GM12878 (cell line): ENCODE data around the gene ZNF777. TPM values are rescaled to one million over a fixed set of nuclear protein-coding genes. Genes with fewer than 3 reads are reported as not detected.
A peak's percentile ranks its signal among the peaks of the same experiment; 100 is the strongest.

ENCODE experiments used
- ATAC-seq: fragments of 200-7000 bp; cut with Tn5 transposase; 3 replicates; pipeline ENCODE4 v1.9.1; 2020; ENCODE audit warnings: mild to moderate bottlenecking, moderate library complexity
- BruUV-seq: library from RNA; stranded (reverse); fragments of 400-500 nt; replicated peaks from 2 replicates; lab custom pipeline; 2021; lab: Mats Ljungman, UMichigan
- CTCF ChIA-PET: fragments of 300-600 bp; sonication (Branson Sonifier 250); formaldehyde crosslinking; extraction: SDS; loops from one replicate; lab custom pipeline; 2021; ENCODE audit warnings: inconsistent platforms; lab: Yijun Ruan, JAX
- POLR2A ChIA-PET: fragments of 350-600 bp; formaldehyde crosslinking; extraction: SDS; loops from one replicate; lab custom pipeline; 2021; ENCODE audit warnings: inconsistent platforms; lab: Charles Lee
- RAD21 ChIA-PET: fragments of 300-600 bp; sonication (Branson Sonifier 250); formaldehyde crosslinking; loops from one replicate; lab custom pipeline; 2023; ENCODE audit warnings: antibody characterized with exemption; ENCODE audit not compliant: unreplicated experiment; lab: Charles Lee
- SMC1A ChIA-PET: fragments of 300-600 bp; sonication (Branson Sonifier 250); formaldehyde crosslinking; loops from one replicate; lab custom pipeline; 2023; ENCODE audit not compliant: unreplicated experiment, uncharacterized antibody; lab: Charles Lee
- DNase-seq: peaks from one replicate; pipeline ENCODE4 v3.0.0-alpha.2; 2011; ENCODE audit warnings: low read depth, low spot score
- FAIRE-seq: peaks from 3 replicates; lab custom pipeline; 2011; peaks lifted over from hg19 to GRCh38; lab: Jason Lieb, UNC
- H2AFZ ChIP-seq: 2 replicates; pipeline ENCODE4 v1.6.0; 2011; ENCODE audit warnings: low read depth, low read length, control low read depth; ENCODE audit not compliant: control insufficient read depth
- H3K27ac ChIP-seq: 2 replicates; pipeline ENCODE4 v1.5.1; 2011; ENCODE audit warnings: control low read depth; ENCODE audit not compliant: control insufficient read depth, insufficient read depth
- H3K27me3 ChIP-seq, 2 experiments: replicated peaks in 1 of 2; 2 replicates each; pipeline versions ENCODE4 v1.6.0 to v1.6.1; 2011; ENCODE audit warnings: low read length in 1 of 2; ENCODE audit not compliant: control insufficient read depth in 2 of 2, insufficient read depth in 2 of 2
- H3K36me3 ChIP-seq, 2 experiments: 2 replicates each; pipeline ENCODE4 v1.5.1; 2011; ENCODE audit warnings: low read length in 1 of 2; ENCODE audit not compliant: control insufficient read depth in 2 of 2, insufficient read depth in 2 of 2
- H3K4me1 ChIP-seq: 2 replicates; pipeline ENCODE4 v1.6.1; 2011; ENCODE audit warnings: mild to moderate bottlenecking, low read length, moderate library complexity, mixed read lengths; ENCODE audit not compliant: control insufficient read depth, insufficient read depth
- H3K4me2 ChIP-seq: 2 replicates; pipeline ENCODE4 v1.6.0; 2011; ENCODE audit warnings: control low read depth; ENCODE audit not compliant: control insufficient read depth, insufficient read depth
- H3K4me3 ChIP-seq: fragments of 200-600 bp; sonication (generic); 2 replicates; pipeline ENCODE4 v1.5.1; 2016
- H3K79me2 ChIP-seq: 2 replicates; pipeline ENCODE4 v1.6.0; 2011; ENCODE audit warnings: low read length; ENCODE audit not compliant: control insufficient read depth, insufficient read depth
- H3K9ac ChIP-seq: 2 replicates; pipeline ENCODE4 v1.8.0; 2011; ENCODE audit warnings: low read length, control low read depth, mixed read lengths; ENCODE audit not compliant: control insufficient read depth, insufficient read depth
- H3K9me3 ChIP-seq: replicated peaks from 3 replicates; pipeline ENCODE4 v1.5.1; 2011; ENCODE audit warnings: mild to moderate bottlenecking, low read length; ENCODE audit not compliant: control insufficient read depth, insufficient read depth
- H4K20me1 ChIP-seq: 2 replicates; pipeline ENCODE4 v1.6.0; 2011; ENCODE audit not compliant: control insufficient read depth, insufficient read depth
- RAD21 ChIP-seq: IDR thresholded peaks from 2 replicates; pipeline ENCODE4 v1.6.1; 2011; ENCODE audit warnings: mild to moderate bottlenecking, low read depth, low read length, moderate library complexity; ENCODE audit not compliant: insufficient read depth
- RAD51 ChIP-seq: fragments of 450-650 bp; IDR thresholded peaks from 2 replicates; pipeline ENCODE4 v1.6.1; 2016; ENCODE audit warnings: moderate library complexity, mild to moderate bottlenecking, inconsistent platforms
- WGBS: methylation state at CpG from one replicate; pipeline ENCODE4 v1.1.6; 2016; ENCODE audit warnings: low lambda C conversion rate; ENCODE audit not compliant: insufficient replicate concordance, insufficient coverage; ENCODE audit errors: missing lambda C conversion rate; 5-methylcytosine and 5-hydroxymethylcytosine counted together
- in situ Hi-C: fragments of 300-500 bp; cut with MboI; formaldehyde crosslinking; loops from 9 replicates; pipeline ENCODE4 v1.14.3; 2018; ENCODE audit warnings: mixed read lengths
- intact Hi-C: fragments of 100-400 bp; cut with micrococcal nuclease; formaldehyde crosslinking; loops from one replicate; pipeline ENCODE4 v1.14.2; 2022; ENCODE audit not compliant: unreplicated experiment
- polyA plus RNA-seq, 11 experiments: library from polyadenylated mRNA; depleted of rRNA in 4 of 11; unstranded in 6 of 11; stranded (reverse) in 5 of 11; fragments of >200 nt; fragmentation: Nextera tagmentation in 4 of 11; fragmentation: Illumina TruSeq in 1 of 11; extraction: Ambion mirVana in 4 of 11; extraction: Trizol in 1 of 11; gene quantifications; 1 replicate in 1 of 11; 2 replicates in 10 of 11; pipeline versions ENCODE4 v1.2.1 to v1.2.3, GENCODE V29; 2011 to 2016; ENCODE audit warnings: inconsistent platforms in 2 of 11, missing spikeins in 2 of 11, low read depth in 1 of 11
- total RNA-seq, 4 experiments: library from RNA; depleted of rRNA in 3 of 4; stranded (reverse); fragments of >200 nt in 3 of 4; fragmentation: Illumina TruSeq in 1 of 4; extraction: Trizol in 1 of 4; gene quantifications; 2 replicates each; pipeline versions ENCODE4 v1.2.1 to v1.2.3, GENCODE V29; 2013 to 2021
- TF ChIP-seq, protein P1 (sequence below): IDR thresholded peaks from 2 replicates; pipeline ENCODE4 v1.6.1; 2011; ENCODE audit warnings: low read depth, low read length, improper control_type of control experiment, borderline replicate concordance

Gene ZNF777
- total and polyA plus RNA-seq, 10 of the 15 experiments (the other 5 are each of a cell fraction or from before 2014, with no cell fraction given), result 0.03 to 16.0 (median 3.7) TPM

DNA sequence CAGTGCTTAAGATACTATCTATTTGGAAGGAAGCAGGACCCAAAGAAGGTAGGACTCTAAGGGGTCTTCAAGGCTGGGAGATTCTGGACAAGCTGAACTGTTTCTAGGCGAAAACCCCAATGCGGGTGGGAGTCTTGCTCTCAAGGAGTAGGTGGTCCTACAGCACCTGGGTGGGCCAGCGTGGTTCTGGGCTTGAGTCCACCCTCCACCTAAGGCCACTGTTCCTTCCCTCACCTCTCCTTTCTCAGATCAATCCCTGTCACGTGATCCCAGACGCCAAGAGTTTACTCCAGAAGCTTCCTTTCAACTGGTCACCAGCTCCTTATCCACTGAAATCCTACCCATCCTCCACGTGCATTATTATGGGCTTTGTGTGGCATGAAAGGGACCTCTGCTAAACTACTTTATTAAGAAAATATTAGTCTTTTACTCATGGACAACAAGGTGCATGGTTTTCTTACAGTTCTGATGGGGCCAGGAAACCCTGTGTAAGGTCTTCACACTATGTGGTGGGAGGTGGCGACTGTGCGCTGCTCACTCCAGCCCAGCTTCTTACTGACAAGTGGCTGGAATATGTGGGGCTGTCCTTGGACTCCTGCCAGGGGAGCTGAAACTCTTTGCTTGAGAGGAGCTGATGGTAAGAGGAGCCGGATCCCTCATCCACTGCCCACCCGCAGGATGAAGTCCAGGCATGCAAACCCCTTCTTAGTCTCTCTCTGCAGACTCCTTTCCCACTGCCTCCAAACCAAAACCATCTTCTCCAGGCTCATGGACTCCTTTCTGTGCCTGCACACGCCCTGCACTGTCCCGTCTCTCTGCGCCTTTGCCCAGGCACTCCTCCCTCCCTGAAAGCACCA lies 35.2 kb upstream of the ZNF777 start:
- H3K27me3 ChIP-seq, result no peaks in the 10 kb centered on the region
- no TSS peak for BruUV-seq
- 79% methylated on average over 12 of the region's 13 CpGs for WGBS
- ATAC-seq (no peak), FAIRE-seq (no peak), DNase-seq (no peak)
- CTCF ChIA-PET, result interaction anchor here (0.6 to 1.4 kb wide), 9 partner anchors 28 to 211 kb away, joined by 3 to 5 read pairs (median 3); no protein-coding TSS in a partner anchor
- peaks cover 4 to 11% of the 10 kb centered on the region in 2 experiments; a peak in 3 of 4 replicates for H3K36me3 ChIP-seq
- RAD21 ChIA-PET, result interaction anchor here (0.7 to 1.3 kb wide), 3 partner anchors 38 to 167 kb away, joined by 3 to 4 read pairs (median 3); no protein-coding TSS in a partner anchor
- H4K20me1 ChIP-seq, result no peaks in the 10 kb centered on the region
- H3K4me2 ChIP-seq, result peak overlapping the region; percentile 54
- intact Hi-C loops (loop anchor here (2.0 to 5.0 kb wide), 5 partner anchors 35 to 184 kb away; partner anchors contain the start of gene ZNF777), in situ Hi-C loops (no loop called here)
- TF ChIP-seq, protein P1, sequence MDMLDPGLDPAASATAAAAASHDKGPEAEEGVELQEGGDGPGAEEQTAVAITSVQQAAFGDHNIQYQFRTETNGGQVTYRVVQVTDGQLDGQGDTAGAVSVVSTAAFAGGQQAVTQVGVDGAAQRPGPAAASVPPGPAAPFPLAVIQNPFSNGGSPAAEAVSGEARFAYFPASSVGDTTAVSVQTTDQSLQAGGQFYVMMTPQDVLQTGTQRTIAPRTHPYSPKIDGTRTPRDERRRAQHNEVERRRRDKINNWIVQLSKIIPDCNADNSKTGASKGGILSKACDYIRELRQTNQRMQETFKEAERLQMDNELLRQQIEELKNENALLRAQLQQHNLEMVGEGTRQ, result no peak
- TF ChIP-seq RAD51 (peak; percentile 49; the same call in 1 of the 2 replicates), RAD21 (no peak)
- POLR2A ChIA-PET, result interaction anchor here (0.8 kb wide), 1 partner anchor 103 kb away, joined by 3 read pairs; no protein-coding TSS in a partner anchor
- SMC1A ChIA-PET, result interaction anchor here (0.8 to 2.2 kb wide), 8 partner anchors 13 to 301 kb away, joined by 3 to 15 read pairs (median 4); partner anchors contain the start of gene ZNF282
- no peaks in the 10 kb centered on the region for H3K9me3 ChIP-seq
- H2AFZ ChIP-seq, result no peak overlapping the region
- H3K4me3 ChIP-seq, result peak overlapping the region; percentile 87
- peaks cover 14% of the 10 kb centered on the region for H3K4me1 ChIP-seq
- no peak overlapping the region for H3K27ac ChIP-seq
- peaks cover 26% of the 10 kb centered on the region for H3K79me2 ChIP-seq
- peak overlapping the region; percentile 89 for H3K9ac ChIP-seq
